Measurements from ENCODE around the gene RPS19BP1. TPM values are rescaled to one million over a fixed set of nuclear protein-coding genes. Genes with fewer than 3 reads are reported as not detected.

Gene RPS19BP1
- polyA plus RNA-seq, 3 donors = 51.3 to 64.9 (median 62.9) TPM

GRCh38 chr22:39496131-39496838 lies 36.3 kb downstream of the RPS19BP1 start:
- DNase-seq = peak; percentile 74

GRCh38 chr22:39494471-39495120 lies 38.0 kb downstream of the RPS19BP1 start:
- DNase-seq = no peak

GRCh38 chr22:39493759-39494158 lies 38.8 kb downstream of the RPS19BP1 start:
- DNase-seq = no peak

GRCh38 chr22:39492186-39492585 lies 40.4 kb downstream of the RPS19BP1 start:
- DNase-seq = no peak

- no peak for DNase-seq
Observed at GRCh38 chr22:39491696-39492095, 40.9 kb downstream of the RPS19BP1 start.

- DNase-seq = no peak
Observed at GRCh38 chr22:39490966-39491680, 41.4 kb downstream of the RPS19BP1 start.

GRCh38 chr22:39490135-39490798 lies 42.3 kb downstream of the RPS19BP1 start:
- no peak for DNase-seq

GRCh38 chr22:39489094-39490068 lies 43.2 kb downstream of the RPS19BP1 start:
- no peak for DNase-seq

- DNase-seq = no peak
Observed at GRCh38 chr22:39488563-39489083, 43.9 kb downstream of the RPS19BP1 start.

GRCh38 chr22:39487826-39488520 lies 44.6 kb downstream of the RPS19BP1 start:
- no peak for DNase-seq

- no peak for DNase-seq
Observed at GRCh38 chr22:39486951-39487825, 45.4 kb downstream of the RPS19BP1 start.

- DNase-seq = no peak
Observed at GRCh38 chr22:39482768-39483167, 49.8 kb downstream of the RPS19BP1 start.

- DNase-seq = no peak
Observed at GRCh38 chr22:39481595-39481994, 51.0 kb downstream of the RPS19BP1 start.

- no peak for DNase-seq
Observed at GRCh38 chr22:39481054-39481453, 51.5 kb downstream of the RPS19BP1 start.

- DNase-seq = no peak
Observed at GRCh38 chr22:39480557-39480956, 52.0 kb downstream of the RPS19BP1 start.

GRCh38 chr22:39479254-39479653 lies 53.3 kb downstream of the RPS19BP1 start:
- no peak for DNase-seq
